DOHH2 (cell line): ENCODE measurements around the gene ASPSCR1.

ENCODE experiments used
- CTCF ChIP-seq: fragments of 200-600 bp; sonication (generic); IDR thresholded peaks from one replicate; pipeline ENCODE4 v1.5.1; 2014; ENCODE audit warnings: antibody characterized with exemption, mild to moderate bottlenecking, low read depth, low read length; ENCODE audit not compliant: poor library complexity, severe bottlenecking
- EZH2phosphoT487 ChIP-seq: fragments of 200-600 bp; sonication (generic); IDR thresholded peaks from 2 replicates; pipeline ENCODE4 v1.6.1; 2017; ENCODE audit warnings: borderline replicate concordance, mild to moderate bottlenecking, antibody characterized with exemption, low read length, moderate library complexity, mixed read lengths

GRCh38 chr17:82018989-82019689 lies 41.7 kb downstream of the ASPSCR1 start:
- TF ChIP-seq CTCF (no peak), EZH2phosphoT487 (no peak)
